A673 (cell line): ENCODE measurements around the gene PLXDC2. TPM values are rescaled to one million over a fixed set of nuclear protein-coding genes. Genes with fewer than 3 reads are reported as not detected.

Source experiments
- BruUV-seq: library from RNA; stranded (reverse); fragments of 400-500 nt; replicated peaks from 2 replicates; lab custom pipeline; 2021; lab: Mats Ljungman, UMichigan
- CTCF ChIA-PET: fragments of 300-600 bp; sonication (Branson Sonifier 250); formaldehyde crosslinking; loops from one replicate; lab custom pipeline; 2022; ENCODE audit warnings: antibody characterized with exemption; lab: Charles Lee
- POLR2A ChIA-PET: fragments of 300-600 bp; sonication (Branson Sonifier 250); formaldehyde crosslinking; loops from one replicate; lab custom pipeline; 2022; ENCODE audit warnings: antibody characterized with exemption; ENCODE audit not compliant: low non-redundant PET; lab: Charles Lee
- DNase-seq: peaks from one replicate; pipeline ENCODE4 v3.0.0-alpha.2; 2015; ENCODE audit warnings: low spot score
- H3K27ac ChIP-seq: fragments of 200-600 bp; sonication (generic); 2 replicates; pipeline ENCODE4 v1.5.1; 2016; ENCODE audit warnings: mixed run types, low read depth, mild to moderate bottlenecking, mixed read lengths, antibody characterized with exemption, low read length; ENCODE audit not compliant: poor library complexity, severe bottlenecking
- H3K27me3 ChIP-seq: fragments of 200-600 bp; sonication (generic); replicated peaks from 2 replicates; pipeline ENCODE4 v1.6.1; 2017; ENCODE audit warnings: mixed run types, low read depth, mild to moderate bottlenecking, mixed read lengths, antibody characterized with exemption, low read length; ENCODE audit not compliant: insufficient read depth, poor library complexity
- H3K36me3 ChIP-seq: fragments of 200-600 bp; sonication (generic); 2 replicates; pipeline ENCODE4 v1.6.1; 2016; ENCODE audit warnings: mixed run types, mild to moderate bottlenecking, mixed read lengths, antibody characterized with exemption, low read length; ENCODE audit not compliant: insufficient read depth, poor library complexity, severe bottlenecking
- H3K4me1 ChIP-seq: fragments of 200-600 bp; sonication (generic); 2 replicates; pipeline ENCODE4 v1.6.1; 2017; ENCODE audit warnings: mixed run types, mild to moderate bottlenecking, mixed read lengths, antibody characterized with exemption, low read length; ENCODE audit not compliant: insufficient read depth, poor library complexity, severe bottlenecking
- H3K4me3 ChIP-seq: fragments of 200-600 bp; sonication (generic); 2 replicates; pipeline ENCODE4 v1.5.1; 2016; ENCODE audit warnings: low read depth, mixed run types, mild to moderate bottlenecking, mixed read lengths, low read length; ENCODE audit not compliant: poor library complexity, severe bottlenecking
- H3K9me3 ChIP-seq: fragments of 200-600 bp; sonication (generic); 2 replicates; pipeline ENCODE4 v1.6.1; 2016; ENCODE audit warnings: mixed run types, low read depth, mild to moderate bottlenecking, mixed read lengths, antibody characterized with exemption, low read length; ENCODE audit not compliant: poor library complexity, severe bottlenecking
- EZH2 ChIP-seq: fragments of 200-600 bp; sonication (generic); IDR thresholded peaks from 2 replicates; pipeline ENCODE4 v1.6.1; 2017; ENCODE audit warnings: borderline replicate concordance, low read depth, mild to moderate bottlenecking, mixed read lengths, antibody characterized with exemption, low read length; ENCODE audit not compliant: poor library complexity, severe bottlenecking
- intact Hi-C: fragments of 100-400 bp; cut with micrococcal nuclease; formaldehyde crosslinking; loops from one replicate; pipeline ENCODE4 v1.10.0; 2022; ENCODE audit not compliant: unreplicated experiment
- total RNA-seq: library from RNA; stranded (reverse); gene quantifications from 2 replicates; pipeline ENCODE4 v1.2.3, GENCODE V29; 2021
- TF ChIP-seq, protein P1 (sequence below): fragments of 300-800, 200-600 bp; sonication (generic); conservative IDR thresholded peaks from 2 replicates; pipeline ENCODE4 v1.5.1; 2017; ENCODE audit warnings: low read depth, mild to moderate bottlenecking, antibody characterized with exemption, low read length, moderate library complexity, mixed read lengths

The PLXDC2 gene
- total RNA-seq, 1 experiment from 2014 or later, result 74.8 TPM

DNA sequence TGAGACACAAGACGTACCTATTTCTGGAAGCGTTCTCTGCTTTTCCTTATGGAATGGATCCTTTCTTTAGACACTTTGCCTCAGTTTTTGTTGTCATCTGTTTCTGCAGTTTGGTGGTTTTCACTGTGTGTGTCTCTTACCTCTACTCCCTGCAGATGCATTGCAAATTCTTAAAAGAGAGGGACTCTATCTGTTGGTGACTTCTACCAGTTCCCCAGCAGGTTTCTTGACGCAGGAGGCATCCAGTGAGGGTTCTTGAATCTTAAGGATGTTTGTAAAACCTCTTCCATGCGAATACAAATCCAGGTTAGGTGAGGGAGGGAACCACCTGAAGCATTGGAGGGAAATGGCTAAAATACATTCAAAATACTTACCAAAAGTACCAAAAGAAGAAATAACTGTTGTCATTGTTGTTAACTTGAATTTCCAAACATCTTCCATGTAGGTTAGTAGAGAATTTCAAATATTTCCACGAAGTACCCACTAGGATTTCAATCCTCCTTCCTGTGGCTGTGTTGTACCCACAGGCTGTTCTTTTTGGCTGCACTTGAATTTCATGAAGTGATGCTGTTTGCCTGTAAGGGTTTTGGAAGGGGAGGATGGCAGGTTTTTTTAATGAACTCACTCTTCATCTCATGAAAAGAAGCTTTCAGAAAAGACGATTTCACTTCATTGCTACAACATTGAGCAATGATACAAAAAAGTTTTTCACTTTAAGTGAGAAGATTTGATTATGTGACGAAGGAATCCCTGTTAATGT lies 32.2 kb downstream of the PLXDC2 start:
- CTCF ChIA-PET, result no interaction called here
- intact Hi-C loops, result no loop called here
- POLR2A ChIA-PET, result no interaction called here

DNA sequence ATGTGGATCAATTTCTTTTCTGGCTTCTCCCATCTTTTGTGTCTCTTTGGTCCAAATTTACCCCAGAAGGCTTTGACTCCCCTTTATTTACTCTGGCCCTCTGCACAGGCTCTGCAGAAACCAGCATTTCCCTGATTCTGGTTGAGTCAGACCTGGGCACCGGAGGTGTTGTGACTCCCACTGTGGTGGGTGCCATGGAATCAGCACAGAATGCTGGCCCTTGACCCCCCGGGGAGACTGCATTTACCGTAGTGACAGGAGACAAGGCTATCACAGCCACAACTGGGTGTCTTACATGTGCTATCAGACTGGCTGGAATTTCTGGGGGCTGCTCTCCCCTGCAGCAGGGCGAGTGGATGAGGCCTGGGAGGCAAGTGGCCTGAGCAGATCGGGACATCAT lies 37.6 kb downstream of the PLXDC2 start:
- no peak for DNase-seq
- Histone ChIP-seq H3K4me3 (no peak overlapping the region), H3K36me3 (no peaks in the 10 kb centered on the region), H3K9me3 (no peaks in the 10 kb centered on the region), H3K4me1 (peaks cover 14% of the 10 kb centered on the region), H3K27me3 (no peaks in the 10 kb centered on the region), H3K27ac (no peak overlapping the region)
- CTCF ChIA-PET, result no interaction called here
- TF ChIP-seq, protein P1, sequence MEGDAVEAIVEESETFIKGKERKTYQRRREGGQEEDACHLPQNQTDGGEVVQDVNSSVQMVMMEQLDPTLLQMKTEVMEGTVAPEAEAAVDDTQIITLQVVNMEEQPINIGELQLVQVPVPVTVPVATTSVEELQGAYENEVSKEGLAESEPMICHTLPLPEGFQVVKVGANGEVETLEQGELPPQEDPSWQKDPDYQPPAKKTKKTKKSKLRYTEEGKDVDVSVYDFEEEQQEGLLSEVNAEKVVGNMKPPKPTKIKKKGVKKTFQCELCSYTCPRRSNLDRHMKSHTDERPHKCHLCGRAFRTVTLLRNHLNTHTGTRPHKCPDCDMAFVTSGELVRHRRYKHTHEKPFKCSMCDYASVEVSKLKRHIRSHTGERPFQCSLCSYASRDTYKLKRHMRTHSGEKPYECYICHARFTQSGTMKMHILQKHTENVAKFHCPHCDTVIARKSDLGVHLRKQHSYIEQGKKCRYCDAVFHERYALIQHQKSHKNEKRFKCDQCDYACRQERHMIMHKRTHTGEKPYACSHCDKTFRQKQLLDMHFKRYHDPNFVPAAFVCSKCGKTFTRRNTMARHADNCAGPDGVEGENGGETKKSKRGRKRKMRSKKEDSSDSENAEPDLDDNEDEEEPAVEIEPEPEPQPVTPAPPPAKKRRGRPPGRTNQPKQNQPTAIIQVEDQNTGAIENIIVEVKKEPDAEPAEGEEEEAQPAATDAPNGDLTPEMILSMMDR, result no peak
- intact Hi-C loops, result no loop called here
- POLR2A ChIA-PET, result no interaction called here
- BruUV-seq, result no TSS peak

More for the DNA sequence above, 32.2 kb downstream of the PLXDC2 start:
- BruUV-seq, result no TSS peak
- no peaks in the 10 kb centered on the region for H3K27me3 ChIP-seq
- no peaks in the 10 kb centered on the region for H3K9me3 ChIP-seq
- H3K36me3 ChIP-seq, result no peaks in the 10 kb centered on the region
- H3K4me1 ChIP-seq, result peaks cover 25% of the 10 kb centered on the region
- no peak overlapping the region for H3K27ac ChIP-seq
- DNase-seq, result no peak
- TF ChIP-seq, protein P1, result no peak
- TF ChIP-seq EZH2, result no peak
- H3K4me3 ChIP-seq, result no peak overlapping the region

DNA sequence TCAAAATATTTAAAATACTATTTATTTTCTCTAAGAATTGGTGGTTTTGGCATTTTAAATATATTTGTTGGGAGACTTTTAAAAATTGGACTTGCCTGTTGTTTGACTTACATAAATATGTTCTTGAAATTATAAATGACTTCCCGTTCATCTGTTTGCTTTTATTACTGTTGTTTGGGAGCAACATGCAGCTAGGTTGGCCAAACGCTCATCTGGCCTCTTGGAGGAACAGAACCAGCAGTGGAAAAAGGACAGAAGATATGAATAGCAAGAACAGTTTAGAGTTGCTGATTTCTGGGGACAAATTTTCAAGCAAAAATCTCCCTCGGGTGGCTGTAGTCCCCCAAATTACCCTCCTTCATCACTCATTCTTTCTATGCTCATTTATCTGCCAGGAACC lies 41.6 kb downstream of the PLXDC2 start:
- Histone ChIP-seq H3K36me3 (no peaks in the 10 kb centered on the region), H3K27ac (no peak overlapping the region), H3K4me3 (no peak overlapping the region), H3K9me3 (no peaks in the 10 kb centered on the region), H3K27me3 (no peaks in the 10 kb centered on the region), H3K4me1 (peaks cover 16% of the 10 kb centered on the region)
- intact Hi-C loops, result no loop called here
- ChIA-PET POLR2A (no interaction called here), CTCF (no interaction called here)
- DNase-seq, result no peak
- BruUV-seq, result no TSS peak
- TF ChIP-seq, protein P1, result no peak
- no peak for TF ChIP-seq EZH2
